ENCODE results near the gene DFFA. TPM values are rescaled to one million over a fixed set of nuclear protein-coding genes. Genes with fewer than 3 reads are reported as not detected.

The DFFA gene
- total RNA-seq, 1 experiment from 2014 or later, result 86.5 TPM

DNA sequence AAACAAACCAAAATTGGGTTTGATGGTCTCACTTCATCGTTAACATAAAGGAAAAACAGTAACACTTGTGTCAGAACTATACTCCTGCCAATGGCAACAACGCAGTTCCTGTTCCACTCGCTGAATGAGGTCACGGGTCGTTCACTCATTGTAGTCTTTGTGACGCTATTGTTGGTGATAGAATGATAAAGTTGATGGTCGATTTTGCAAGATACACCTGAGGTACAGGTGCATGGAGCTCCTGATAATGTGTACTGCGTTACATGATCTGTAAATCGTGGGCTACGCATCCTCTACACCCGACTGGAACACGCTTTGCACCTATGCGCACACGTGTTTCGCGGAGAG lies 42.5 kb downstream of the DFFA start:
- H3K4me3 Mint-ChIP-seq, result peak overlapping the region; percentile 77
- DNase-seq (ENCODE audit: low spot score), result no peak
- H3K27me3 Mint-ChIP-seq (ENCODE audit: low read depth), result no peaks in the 10 kb centered on the region
- ChIA-PET POLR2A (interaction anchor here (1.0 to 1.9 kb wide), 4 partner anchors 30 to 486 kb away, joined by 3 to 8 read pairs (median 6); partner anchors contain the start of genes LZIC and NMNAT1), CTCF (interaction anchor here (0.6 to 3.3 kb wide), 30 partner anchors 10 to 709 kb away, joined by 3 to 39 read pairs (median 4); partner anchors contain the start of genes CORT, CTNNBIP1, KIF1B and PEX14)
- no peak for ATAC-seq
- peak overlapping the region; percentile 92 for H3K27ac Mint-ChIP-seq
- H3K4me1 Mint-ChIP-seq, result peaks cover 20% of the 10 kb centered on the region
- 0 out of 2 replicates have a peak, but pooled peaks have one; percentile 9 for TF ChIP-seq KAT7 (CRISPR knock-in tag; IDR thresholded peaks at IDR 0.05; ENCODE audit: borderline replicate concordance)
- TF ChIP-seq, protein P1, sequence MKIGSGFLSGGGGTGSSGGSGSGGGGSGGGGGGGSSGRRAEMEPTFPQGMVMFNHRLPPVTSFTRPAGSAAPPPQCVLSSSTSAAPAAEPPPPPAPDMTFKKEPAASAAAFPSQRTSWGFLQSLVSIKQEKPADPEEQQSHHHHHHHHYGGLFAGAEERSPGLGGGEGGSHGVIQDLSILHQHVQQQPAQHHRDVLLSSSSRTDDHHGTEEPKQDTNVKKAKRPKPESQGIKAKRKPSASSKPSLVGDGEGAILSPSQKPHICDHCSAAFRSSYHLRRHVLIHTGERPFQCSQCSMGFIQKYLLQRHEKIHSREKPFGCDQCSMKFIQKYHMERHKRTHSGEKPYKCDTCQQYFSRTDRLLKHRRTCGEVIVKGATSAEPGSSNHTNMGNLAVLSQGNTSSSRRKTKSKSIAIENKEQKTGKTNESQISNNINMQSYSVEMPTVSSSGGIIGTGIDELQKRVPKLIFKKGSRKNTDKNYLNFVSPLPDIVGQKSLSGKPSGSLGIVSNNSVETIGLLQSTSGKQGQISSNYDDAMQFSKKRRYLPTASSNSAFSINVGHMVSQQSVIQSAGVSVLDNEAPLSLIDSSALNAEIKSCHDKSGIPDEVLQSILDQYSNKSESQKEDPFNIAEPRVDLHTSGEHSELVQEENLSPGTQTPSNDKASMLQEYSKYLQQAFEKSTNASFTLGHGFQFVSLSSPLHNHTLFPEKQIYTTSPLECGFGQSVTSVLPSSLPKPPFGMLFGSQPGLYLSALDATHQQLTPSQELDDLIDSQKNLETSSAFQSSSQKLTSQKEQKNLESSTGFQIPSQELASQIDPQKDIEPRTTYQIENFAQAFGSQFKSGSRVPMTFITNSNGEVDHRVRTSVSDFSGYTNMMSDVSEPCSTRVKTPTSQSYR (CRISPR knock-in tag; IDR thresholded peaks at IDR 0.05), result no peak
- no peaks in the 10 kb centered on the region for H3K36me3 Mint-ChIP-seq
- H3K9me3 Mint-ChIP-seq, result no peaks in the 10 kb centered on the region

DNA sequence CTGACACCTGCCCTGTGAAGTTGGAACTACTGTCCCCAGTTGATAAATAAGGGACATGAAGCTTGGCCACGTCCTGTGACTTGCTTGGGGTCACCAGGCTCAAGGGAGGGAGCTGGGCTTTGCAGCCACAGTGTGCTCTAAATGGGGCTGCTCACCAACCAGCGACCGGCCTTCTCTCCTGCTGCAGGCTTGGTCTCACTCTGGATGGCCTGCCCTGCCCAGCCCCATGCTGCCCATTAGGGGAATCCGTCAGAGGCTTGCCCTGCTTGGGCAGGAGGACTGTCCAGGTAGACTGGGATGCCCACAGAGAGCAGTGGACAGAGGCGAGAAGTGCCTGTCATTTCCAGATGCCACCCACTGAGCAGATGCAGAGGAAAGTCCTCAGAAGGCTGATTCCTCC lies 43.3 kb downstream of the DFFA start:
- Mint-ChIP-seq H3K4me1 (peaks cover 20% of the 10 kb centered on the region), H3K27me3 (ENCODE audit: low read depth) (no peaks in the 10 kb centered on the region), H3K27ac (no peak overlapping the region), H3K9me3 (no peaks in the 10 kb centered on the region), H3K36me3 (no peaks in the 10 kb centered on the region), H3K4me3 (peak overlapping the region; percentile 77)
- POLR2A ChIA-PET, result interaction anchor here (1.9 kb wide), 1 partner anchor 29 kb away, joined by 6 read pairs; no protein-coding TSS in a partner anchor
- DNase-seq (ENCODE audit: low spot score), result no peak
- no peak for ATAC-seq
- CTCF ChIA-PET, result interaction anchor here (1.0 to 3.3 kb wide), 6 partner anchors 14 to 85 kb away, joined by 3 to 39 read pairs (median 24); partner anchors contain the start of gene CORT
- TF ChIP-seq, protein P2, sequence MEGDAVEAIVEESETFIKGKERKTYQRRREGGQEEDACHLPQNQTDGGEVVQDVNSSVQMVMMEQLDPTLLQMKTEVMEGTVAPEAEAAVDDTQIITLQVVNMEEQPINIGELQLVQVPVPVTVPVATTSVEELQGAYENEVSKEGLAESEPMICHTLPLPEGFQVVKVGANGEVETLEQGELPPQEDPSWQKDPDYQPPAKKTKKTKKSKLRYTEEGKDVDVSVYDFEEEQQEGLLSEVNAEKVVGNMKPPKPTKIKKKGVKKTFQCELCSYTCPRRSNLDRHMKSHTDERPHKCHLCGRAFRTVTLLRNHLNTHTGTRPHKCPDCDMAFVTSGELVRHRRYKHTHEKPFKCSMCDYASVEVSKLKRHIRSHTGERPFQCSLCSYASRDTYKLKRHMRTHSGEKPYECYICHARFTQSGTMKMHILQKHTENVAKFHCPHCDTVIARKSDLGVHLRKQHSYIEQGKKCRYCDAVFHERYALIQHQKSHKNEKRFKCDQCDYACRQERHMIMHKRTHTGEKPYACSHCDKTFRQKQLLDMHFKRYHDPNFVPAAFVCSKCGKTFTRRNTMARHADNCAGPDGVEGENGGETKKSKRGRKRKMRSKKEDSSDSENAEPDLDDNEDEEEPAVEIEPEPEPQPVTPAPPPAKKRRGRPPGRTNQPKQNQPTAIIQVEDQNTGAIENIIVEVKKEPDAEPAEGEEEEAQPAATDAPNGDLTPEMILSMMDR (IDR thresholded peaks at IDR 0.05), result no peak
- TF ChIP-seq CREB1 (CRISPR knock-in tag; IDR thresholded peaks at IDR 0.05), result no peak
- TF ChIP-seq, protein P3, sequence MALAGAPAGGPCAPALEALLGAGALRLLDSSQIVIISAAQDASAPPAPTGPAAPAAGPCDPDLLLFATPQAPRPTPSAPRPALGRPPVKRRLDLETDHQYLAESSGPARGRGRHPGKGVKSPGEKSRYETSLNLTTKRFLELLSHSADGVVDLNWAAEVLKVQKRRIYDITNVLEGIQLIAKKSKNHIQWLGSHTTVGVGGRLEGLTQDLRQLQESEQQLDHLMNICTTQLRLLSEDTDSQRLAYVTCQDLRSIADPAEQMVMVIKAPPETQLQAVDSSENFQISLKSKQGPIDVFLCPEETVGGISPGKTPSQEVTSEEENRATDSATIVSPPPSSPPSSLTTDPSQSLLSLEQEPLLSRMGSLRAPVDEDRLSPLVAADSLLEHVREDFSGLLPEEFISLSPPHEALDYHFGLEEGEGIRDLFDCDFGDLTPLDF (CRISPR knock-in tag; IDR thresholded peaks at IDR 0.05), result no peak
- TF ChIP-seq, protein P4, sequence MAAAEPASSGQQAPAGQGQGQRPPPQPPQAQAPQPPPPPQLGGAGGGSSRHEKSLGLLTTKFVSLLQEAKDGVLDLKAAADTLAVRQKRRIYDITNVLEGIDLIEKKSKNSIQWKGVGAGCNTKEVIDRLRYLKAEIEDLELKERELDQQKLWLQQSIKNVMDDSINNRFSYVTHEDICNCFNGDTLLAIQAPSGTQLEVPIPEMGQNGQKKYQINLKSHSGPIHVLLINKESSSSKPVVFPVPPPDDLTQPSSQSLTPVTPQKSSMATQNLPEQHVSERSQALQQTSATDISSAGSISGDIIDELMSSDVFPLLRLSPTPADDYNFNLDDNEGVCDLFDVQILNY (CRISPR knock-in tag; IDR thresholded peaks at IDR 0.05), result no peak
- TF ChIP-seq NFE2L1 (CRISPR knock-in tag; IDR thresholded peaks at IDR 0.05), result no peak
- TF ChIP-seq, protein P5, sequence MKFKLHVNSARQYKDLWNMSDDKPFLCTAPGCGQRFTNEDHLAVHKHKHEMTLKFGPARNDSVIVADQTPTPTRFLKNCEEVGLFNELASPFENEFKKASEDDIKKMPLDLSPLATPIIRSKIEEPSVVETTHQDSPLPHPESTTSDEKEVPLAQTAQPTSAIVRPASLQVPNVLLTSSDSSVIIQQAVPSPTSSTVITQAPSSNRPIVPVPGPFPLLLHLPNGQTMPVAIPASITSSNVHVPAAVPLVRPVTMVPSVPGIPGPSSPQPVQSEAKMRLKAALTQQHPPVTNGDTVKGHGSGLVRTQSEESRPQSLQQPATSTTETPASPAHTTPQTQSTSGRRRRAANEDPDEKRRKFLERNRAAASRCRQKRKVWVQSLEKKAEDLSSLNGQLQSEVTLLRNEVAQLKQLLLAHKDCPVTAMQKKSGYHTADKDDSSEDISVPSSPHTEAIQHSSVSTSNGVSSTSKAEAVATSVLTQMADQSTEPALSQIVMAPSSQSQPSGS (CRISPR knock-in tag; IDR thresholded peaks at IDR 0.05; ENCODE audit: borderline replicate concordance, low read depth), result no peak
- TF ChIP-seq, protein P6, sequence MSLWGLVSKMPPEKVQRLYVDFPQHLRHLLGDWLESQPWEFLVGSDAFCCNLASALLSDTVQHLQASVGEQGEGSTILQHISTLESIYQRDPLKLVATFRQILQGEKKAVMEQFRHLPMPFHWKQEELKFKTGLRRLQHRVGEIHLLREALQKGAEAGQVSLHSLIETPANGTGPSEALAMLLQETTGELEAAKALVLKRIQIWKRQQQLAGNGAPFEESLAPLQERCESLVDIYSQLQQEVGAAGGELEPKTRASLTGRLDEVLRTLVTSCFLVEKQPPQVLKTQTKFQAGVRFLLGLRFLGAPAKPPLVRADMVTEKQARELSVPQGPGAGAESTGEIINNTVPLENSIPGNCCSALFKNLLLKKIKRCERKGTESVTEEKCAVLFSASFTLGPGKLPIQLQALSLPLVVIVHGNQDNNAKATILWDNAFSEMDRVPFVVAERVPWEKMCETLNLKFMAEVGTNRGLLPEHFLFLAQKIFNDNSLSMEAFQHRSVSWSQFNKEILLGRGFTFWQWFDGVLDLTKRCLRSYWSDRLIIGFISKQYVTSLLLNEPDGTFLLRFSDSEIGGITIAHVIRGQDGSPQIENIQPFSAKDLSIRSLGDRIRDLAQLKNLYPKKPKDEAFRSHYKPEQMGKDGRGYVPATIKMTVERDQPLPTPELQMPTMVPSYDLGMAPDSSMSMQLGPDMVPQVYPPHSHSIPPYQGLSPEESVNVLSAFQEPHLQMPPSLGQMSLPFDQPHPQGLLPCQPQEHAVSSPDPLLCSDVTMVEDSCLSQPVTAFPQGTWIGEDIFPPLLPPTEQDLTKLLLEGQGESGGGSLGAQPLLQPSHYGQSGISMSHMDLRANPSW (CRISPR knock-in tag; conservative IDR thresholded peaks at IDR 0.05; ENCODE audit: low read depth), result no peak
- no peak for TF ChIP-seq NFATC4 (CRISPR knock-in tag; IDR thresholded peaks at IDR 0.05)
- no peak for TF ChIP-seq ZNF219 (CRISPR knock-in tag; IDR thresholded peaks at IDR 0.05; ENCODE audit: borderline replicate concordance)
- TF ChIP-seq, protein P7, sequence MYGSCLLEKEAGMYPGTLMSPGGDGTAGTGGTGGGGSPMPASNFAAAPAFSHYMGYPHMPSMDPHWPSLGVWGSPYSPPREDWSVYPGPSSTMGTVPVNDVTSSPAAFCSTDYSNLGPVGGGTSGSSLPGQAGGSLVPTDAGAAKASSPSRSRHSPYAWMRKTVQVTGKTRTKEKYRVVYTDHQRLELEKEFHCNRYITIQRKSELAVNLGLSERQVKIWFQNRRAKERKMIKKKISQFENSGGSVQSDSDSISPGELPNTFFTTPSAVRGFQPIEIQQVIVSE (CRISPR knock-in tag; IDR thresholded peaks at IDR 0.05; ENCODE audit: borderline replicate concordance), result no peak
- TF ChIP-seq, protein P8, sequence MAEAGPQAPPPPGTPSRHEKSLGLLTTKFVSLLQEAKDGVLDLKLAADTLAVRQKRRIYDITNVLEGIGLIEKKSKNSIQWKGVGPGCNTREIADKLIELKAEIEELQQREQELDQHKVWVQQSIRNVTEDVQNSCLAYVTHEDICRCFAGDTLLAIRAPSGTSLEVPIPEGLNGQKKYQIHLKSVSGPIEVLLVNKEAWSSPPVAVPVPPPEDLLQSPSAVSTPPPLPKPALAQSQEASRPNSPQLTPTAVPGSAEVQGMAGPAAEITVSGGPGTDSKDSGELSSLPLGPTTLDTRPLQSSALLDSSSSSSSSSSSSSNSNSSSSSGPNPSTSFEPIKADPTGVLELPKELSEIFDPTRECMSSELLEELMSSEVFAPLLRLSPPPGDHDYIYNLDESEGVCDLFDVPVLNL (CRISPR knock-in tag; IDR thresholded peaks at IDR 0.05; ENCODE audit: borderline replicate concordance, low read depth), result no peak
- TF ChIP-seq, protein P9, sequence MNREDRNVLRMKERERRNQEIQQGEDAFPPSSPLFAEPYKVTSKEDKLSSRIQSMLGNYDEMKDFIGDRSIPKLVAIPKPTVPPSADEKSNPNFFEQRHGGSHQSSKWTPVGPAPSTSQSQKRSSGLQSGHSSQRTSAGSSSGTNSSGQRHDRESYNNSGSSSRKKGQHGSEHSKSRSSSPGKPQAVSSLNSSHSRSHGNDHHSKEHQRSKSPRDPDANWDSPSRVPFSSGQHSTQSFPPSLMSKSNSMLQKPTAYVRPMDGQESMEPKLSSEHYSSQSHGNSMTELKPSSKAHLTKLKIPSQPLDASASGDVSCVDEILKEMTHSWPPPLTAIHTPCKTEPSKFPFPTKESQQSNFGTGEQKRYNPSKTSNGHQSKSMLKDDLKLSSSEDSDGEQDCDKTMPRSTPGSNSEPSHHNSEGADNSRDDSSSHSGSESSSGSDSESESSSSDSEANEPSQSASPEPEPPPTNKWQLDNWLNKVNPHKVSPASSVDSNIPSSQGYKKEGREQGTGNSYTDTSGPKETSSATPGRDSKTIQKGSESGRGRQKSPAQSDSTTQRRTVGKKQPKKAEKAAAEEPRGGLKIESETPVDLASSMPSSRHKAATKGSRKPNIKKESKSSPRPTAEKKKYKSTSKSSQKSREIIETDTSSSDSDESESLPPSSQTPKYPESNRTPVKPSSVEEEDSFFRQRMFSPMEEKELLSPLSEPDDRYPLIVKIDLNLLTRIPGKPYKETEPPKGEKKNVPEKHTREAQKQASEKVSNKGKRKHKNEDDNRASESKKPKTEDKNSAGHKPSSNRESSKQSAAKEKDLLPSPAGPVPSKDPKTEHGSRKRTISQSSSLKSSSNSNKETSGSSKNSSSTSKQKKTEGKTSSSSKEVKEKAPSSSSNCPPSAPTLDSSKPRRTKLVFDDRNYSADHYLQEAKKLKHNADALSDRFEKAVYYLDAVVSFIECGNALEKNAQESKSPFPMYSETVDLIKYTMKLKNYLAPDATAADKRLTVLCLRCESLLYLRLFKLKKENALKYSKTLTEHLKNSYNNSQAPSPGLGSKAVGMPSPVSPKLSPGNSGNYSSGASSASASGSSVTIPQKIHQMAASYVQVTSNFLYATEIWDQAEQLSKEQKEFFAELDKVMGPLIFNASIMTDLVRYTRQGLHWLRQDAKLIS (CRISPR knock-in tag; IDR thresholded peaks at IDR 0.05; ENCODE audit: borderline replicate concordance), result no peak
- TF ChIP-seq MYBL2 (CRISPR knock-in tag; IDR thresholded peaks at IDR 0.05), result no peak
- no peak for TF ChIP-seq ZBTB21 (CRISPR knock-in tag; IDR thresholded peaks at IDR 0.05; ENCODE audit: borderline replicate concordance)

Data from WTC11 (cell line).